ENCODE data around the gene RNF4.

The RNF4 gene

GRCh38 chr4:2451821-2452785 is 16.8 kb upstream of the RNF4 start:
- TF ChIP-seq CTCF (conservative IDR thresholded peaks at IDR 0.05) = no peak
- no peak overlapping the region for H3K27ac ChIP-seq

GRCh38 chr4:2457481-2458295 is 11.2 kb upstream of the RNF4 start:
- TF ChIP-seq CTCF (conservative IDR thresholded peaks at IDR 0.05) = no peak
- H3K27ac ChIP-seq = no peak overlapping the region

- TF ChIP-seq CTCF (conservative IDR thresholded peaks at IDR 0.05) = no peak
- no peak overlapping the region for H3K27ac ChIP-seq
These were observed 10.1 kb upstream of the RNF4 start for GRCh38 chr4:2458546-2459491.

GRCh38 chr4:2459589-2460349 is 9.1 kb upstream of the RNF4 start:
- no peak for TF ChIP-seq CTCF (conservative IDR thresholded peaks at IDR 0.05)
- no peak overlapping the region for H3K27ac ChIP-seq

GRCh38 chr4:2461246-2461960 is 7.5 kb upstream of the RNF4 start:
- TF ChIP-seq CTCF (conservative IDR thresholded peaks at IDR 0.05) = no peak
- H3K27ac ChIP-seq = peak overlapping the region; percentile 82; the same call in 1 of the 2 replicates

Measured in VCaP (cell line).